GM18499 (cell line): Measurements from ENCODE around the gene ARHGEF26.
"Not testable (repeated sequence)": the region's sequence is repeated elsewhere in the genome, so short reads cannot be mapped to it uniquely, and the experiment has no call there.

Experiments
- ATAC-seq: cut with Tn5 transposase; IDR thresholded peaks from one replicate; pipeline ENCODE4 v1.9.1; 2021; ENCODE audit warnings: moderate number of reproducible peaks; ENCODE audit not compliant: insufficient read depth, unreplicated experiment

Gene ARHGEF26, protein sequence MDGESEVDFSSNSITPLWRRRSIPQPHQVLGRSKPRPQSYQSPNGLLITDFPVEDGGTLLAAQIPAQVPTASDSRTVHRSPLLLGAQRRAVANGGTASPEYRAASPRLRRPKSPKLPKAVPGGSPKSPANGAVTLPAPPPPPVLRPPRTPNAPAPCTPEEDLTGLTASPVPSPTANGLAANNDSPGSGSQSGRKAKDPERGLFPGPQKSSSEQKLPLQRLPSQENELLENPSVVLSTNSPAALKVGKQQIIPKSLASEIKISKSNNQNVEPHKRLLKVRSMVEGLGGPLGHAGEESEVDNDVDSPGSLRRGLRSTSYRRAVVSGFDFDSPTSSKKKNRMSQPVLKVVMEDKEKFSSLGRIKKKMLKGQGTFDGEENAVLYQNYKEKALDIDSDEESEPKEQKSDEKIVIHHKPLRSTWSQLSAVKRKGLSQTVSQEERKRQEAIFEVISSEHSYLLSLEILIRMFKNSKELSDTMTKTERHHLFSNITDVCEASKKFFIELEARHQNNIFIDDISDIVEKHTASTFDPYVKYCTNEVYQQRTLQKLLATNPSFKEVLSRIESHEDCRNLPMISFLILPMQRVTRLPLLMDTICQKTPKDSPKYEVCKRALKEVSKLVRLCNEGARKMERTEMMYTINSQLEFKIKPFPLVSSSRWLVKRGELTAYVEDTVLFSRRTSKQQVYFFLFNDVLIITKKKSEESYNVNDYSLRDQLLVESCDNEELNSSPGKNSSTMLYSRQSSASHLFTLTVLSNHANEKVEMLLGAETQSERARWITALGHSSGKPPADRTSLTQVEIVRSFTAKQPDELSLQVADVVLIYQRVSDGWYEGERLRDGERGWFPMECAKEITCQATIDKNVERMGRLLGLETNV

GRCh38 chr3:154120961-154121700 is at the start of gene ARHGEF26:
ARHGEF26 (plus strand) TSS chr3:154121390; CDS start chr3:154121993, 603 bp downstream.
- no peak for ATAC-seq

DNA sequence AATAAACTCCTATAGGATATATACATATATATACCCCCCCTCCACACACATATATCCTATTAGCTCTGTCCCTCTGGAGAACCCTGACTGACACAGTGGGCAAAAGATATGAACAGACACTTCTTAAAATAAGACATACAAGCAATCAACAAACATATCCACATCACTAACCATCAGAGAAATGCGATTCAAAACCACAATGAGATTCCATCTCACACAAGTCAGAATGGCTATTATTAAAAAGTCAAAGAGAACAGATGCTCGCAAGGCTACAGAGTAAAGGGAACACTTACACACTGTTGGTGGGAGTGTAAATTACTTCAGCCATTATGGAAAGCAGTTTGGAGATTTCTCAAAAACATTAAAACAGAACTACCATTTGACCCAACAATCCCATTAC is 46.2 kb upstream of the ARHGEF26 start:
- ATAC-seq: no peak

GRCh38 chr3:154078672-154079071 is 42.5 kb upstream of the ARHGEF26 start:
- ATAC-seq: no peak

DNA sequence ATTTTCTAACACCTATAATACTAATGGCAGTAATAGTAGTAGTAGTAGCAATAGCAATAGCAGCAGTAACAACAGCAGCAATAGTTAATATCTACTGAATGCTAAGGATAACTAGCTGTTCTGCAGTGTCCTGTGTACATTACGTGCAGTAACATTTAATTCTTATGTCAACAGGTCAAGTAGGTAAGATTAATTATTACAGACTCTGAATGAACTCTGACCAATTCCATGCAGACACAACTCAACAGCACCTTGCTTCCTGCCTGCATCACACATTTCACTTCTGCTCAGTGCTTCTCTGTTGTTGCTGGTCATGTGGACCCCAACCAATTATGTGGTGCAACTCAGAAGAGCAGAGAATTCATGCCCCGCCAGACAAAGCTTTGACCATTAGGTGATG is 39.9 kb upstream of the ARHGEF26 start:
- no peak for ATAC-seq

DNA sequence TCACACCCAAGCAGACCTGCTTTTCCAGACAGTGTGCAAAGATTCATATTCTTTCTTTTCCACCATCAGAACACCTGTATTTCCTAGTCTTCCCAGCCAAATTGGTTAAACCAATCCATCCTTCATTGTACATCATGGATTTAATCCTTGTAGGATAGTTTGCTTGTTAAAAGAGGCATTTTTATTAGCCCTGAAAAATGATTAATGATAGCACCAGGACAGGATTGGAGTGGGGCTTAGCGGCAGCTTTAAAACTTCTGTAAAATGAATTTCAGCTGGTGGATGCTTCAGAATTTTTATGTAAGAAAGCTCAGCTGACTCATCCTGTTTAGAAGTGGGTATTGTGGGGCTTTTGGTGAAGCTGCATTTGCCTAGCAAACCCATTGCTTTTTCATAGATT is 36.1 kb upstream of the ARHGEF26 start:
- no peak for ATAC-seq

- no peak for ATAC-seq
Measured at GRCh38 chr3:154085799-154086198, 35.4 kb upstream of the ARHGEF26 start.

DNA sequence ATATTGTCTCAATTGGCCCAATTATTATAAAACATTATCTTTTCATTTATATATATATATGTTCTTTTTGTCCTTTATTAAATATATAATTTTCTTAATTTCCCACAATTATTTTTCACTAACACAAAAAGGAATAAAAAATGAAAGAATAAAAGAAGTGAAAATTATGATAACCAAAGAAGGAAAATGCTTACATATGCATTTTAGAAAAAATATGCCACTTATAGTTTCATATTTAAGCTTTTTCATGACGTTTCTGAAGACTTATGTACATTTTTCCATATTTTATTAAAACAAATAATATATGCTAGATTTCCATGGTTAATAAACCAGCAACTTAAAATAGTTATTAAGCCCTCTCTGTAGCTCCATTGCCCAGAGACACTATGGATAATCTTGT is 34.9 kb upstream of the ARHGEF26 start:
- no peak for ATAC-seq

- ATAC-seq: not testable (repeated sequence)
Measured at GRCh38 chr3:154087756-154088480, 33.3 kb upstream of the ARHGEF26 start.

DNA sequence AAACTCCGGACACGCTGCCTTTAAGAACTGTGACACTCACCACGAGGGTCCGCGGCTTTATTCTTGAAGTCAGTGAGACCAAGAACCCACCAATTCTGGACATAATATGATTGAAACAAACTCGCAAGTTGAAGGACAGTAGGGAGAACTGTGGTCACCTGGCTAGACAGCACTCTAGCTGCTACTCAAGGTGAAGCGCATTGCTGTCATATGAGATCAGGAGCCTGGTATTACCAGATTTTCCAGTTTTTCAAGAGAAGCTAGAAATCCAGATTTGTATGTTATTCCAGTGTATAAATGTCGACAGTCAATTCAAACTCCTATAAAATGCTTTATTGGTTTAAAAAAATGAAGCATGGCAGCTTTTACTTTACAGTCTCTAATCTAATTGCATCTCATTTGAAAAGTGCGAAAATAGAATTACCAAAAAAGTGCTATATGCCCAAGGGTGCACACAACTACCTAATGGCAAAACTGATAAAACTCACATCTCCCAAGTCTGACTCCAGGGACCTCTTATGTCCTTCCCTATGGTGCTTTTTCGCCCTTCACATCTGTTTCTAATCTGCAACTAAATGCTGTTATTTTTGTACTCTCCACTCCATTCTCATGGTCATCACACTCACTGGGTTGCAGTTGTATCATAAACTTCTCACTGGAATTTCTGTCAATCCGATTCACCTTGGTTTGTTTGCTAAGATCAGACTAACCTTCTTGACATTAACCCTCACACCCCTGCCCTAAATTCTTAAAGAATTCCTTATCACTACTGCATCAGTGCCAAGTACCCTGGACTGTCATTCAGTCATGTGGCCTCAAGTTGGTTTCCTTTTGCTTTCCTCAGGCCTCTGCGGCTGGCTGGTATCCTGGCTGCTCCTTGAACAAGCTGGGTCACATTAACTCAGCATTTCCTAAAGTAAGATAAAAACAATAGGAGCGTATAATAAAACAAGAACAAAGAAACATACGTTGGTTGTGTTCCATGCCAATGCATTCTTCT is 31.5 kb upstream of the ARHGEF26 start:
- no peak for ATAC-seq

DNA sequence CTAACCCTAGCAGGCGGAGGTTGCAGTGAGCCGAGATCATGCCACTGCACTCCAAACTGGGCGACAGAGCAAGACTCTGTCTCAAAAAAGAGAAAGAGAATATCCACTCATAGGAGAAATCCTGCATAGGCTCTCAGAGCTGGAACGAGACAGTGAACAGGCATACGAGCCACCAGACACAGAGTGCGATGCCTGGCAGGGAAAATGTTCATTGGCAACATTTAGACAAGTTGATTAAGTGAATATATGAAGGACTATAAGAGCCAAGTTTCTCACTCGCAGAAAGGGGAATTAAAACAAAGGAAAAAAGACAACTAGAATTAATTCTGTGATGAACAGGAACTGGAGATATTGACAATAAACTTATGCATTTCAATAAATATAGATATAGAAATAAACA is 27.1 kb upstream of the ARHGEF26 start:
- ATAC-seq: no peak

GRCh38 chr3:154095832-154096421 is 25.3 kb upstream of the ARHGEF26 start:
- ATAC-seq: no peak

DNA sequence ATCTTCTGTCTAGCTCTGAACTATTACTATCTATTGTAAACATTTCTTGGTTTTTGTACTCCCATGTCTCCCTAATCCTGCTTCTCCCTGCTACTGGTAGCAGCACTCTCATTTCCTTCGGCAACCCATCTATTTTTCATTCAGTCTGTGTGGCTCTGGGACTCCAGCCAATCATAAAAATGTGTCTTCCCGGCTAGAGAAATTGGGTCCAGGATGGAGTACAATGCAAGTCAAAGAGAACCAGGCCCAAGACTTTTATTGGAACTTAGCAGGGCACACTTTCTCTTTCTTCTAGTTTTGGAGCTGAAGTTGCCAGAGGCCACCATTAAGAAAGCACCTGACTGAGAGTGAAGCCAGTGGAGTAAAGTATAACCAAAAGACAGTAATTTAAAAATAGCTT is 22.8 kb upstream of the ARHGEF26 start:
- ATAC-seq: no peak

GRCh38 chr3:154100556-154100955 is 20.6 kb upstream of the ARHGEF26 start:
- ATAC-seq: no peak

GRCh38 chr3:154101250-154101649 is 19.9 kb upstream of the ARHGEF26 start:
- no peak for ATAC-seq

- ATAC-seq: no peak
Measured at GRCh38 chr3:154102225-154102624, 19.0 kb upstream of the ARHGEF26 start.

- no peak for ATAC-seq
Measured at GRCh38 chr3:154105218-154105975, 15.8 kb upstream of the ARHGEF26 start.

DNA sequence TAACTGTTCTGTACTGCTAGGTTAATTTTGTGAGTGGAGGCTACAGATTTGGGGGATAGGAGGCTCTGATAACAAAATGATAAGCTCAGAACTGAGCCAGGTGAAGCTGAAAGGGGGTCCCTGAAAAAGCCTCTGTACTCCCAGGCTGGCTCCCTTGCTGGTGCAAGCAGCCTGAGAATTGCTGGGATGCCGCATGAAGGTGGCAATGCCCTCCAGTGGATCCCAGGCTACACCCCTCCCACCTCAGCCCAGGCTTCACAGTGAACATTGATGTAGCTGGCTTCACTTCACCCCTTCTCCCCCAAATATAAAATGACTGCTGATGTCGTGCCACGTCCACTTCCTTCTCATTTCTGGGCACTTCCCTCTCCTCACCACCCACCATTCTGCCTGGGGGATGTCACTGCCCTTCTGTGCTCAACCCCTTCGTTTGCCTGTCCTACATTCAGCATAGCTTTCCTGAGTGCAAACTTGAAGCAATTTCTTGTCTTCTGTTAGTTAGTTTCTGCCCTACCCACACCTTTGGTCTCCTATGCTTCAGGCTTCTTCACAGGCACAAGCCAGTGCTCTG is 9.7 kb upstream of the ARHGEF26 start:
- ATAC-seq: no peak
